ENCODE data around the gene ZNF837. TPM values are rescaled to one million over a fixed set of nuclear protein-coding genes. Genes with fewer than 3 reads are reported as not detected.

ZNF837 gene
- total RNA-seq: 0.89 and 2.4 TPM in 2 replicates

GRCh38 chr19:58380662-58381459 is at the start of gene ZNF837:
Gene ZNF837, minus strand, starts transcription at chr19:58381030. Its CDS starts 11,698 bp downstream, at chr19:58369332.

GRCh38 chr19:58408152-58409009 is 27.6 kb upstream of the ZNF837 start, which contains the start of gene ZNF584:
Gene ZNF584, plus strand, starts transcription at chr19:58408649. Its CDS starts 499 bp downstream, at chr19:58409148.

GRCh38 chr19:58395220-58395978 is 14.6 kb upstream of the ZNF837 start, which contains the start of gene RNF225:
Gene RNF225, plus strand, starts transcription at chr19:58395656. Its CDS starts 434 bp downstream, at chr19:58396090.

GRCh38 chr19:58386576-58387337 is 5.9 kb upstream of the ZNF837 start, which contains the start of gene RPS5:
Gene RPS5, plus strand, starts transcription at chr19:58387269. Its CDS starts 869 bp downstream, at chr19:58388138.

GRCh38 chr19:58362272-58362994 is 18.4 kb downstream of the ZNF837 start, which contains the start of gene ZNF497:
Gene ZNF497, minus strand, starts transcription at chr19:58362751. Its CDS starts 5,116 bp downstream, at chr19:58357635.

GRCh38 chr19:58352760-58353671 is 27.8 kb downstream of the ZNF837 start, which contains the start of gene A1BG:
Gene A1BG, minus strand, starts transcription at chr19:58353492. Its CDS starts 55 bp downstream, at chr19:58353437.

GRCh38 chr19:58326914-58327726 is 53.7 kb downstream of the ZNF837 start, which contains the start of gene ZSCAN22:
Gene ZSCAN22, plus strand, starts transcription at chr19:58326994. Its CDS starts 7,809 bp downstream, at chr19:58334803.

Other genes with a start within 250 kb of the ZNF837 start
- 5.7 and 5.9 TPM in 2 replicates for gene ZNF329, start 230.2 kb downstream of the ZNF837 start, total RNA-seq
- 14.6 and 16.8 TPM in 2 replicates for gene ZNF274, start 198.0 kb downstream of the ZNF837 start, total RNA-seq
- 37.2 and 43.0 TPM in 2 replicates for gene ZNF544, start 152.1 kb downstream of the ZNF837 start, total RNA-seq
- 3.7 and 4.2 TPM in 2 replicates for gene ZNF8, start 102.1 kb downstream of the ZNF837 start, total RNA-seq
- gene ERVK3-1, start 75.7 kb downstream of the ZNF837 start, total RNA-seq: 52.1 and 56.0 TPM in 2 replicates
- gene ZSCAN22, start 54.0 kb downstream of the ZNF837 start, total RNA-seq: 1.6 and 1.8 TPM in 2 replicates
- gene A1BG, start 27.5 kb downstream of the ZNF837 start, total RNA-seq: 56.7 and 57.5 TPM in 2 replicates
- gene ZNF497, start 18.3 kb downstream of the ZNF837 start, total RNA-seq: under 0.01 and 0.74 TPM in 2 replicates
- 2,682 and 2,963 TPM in 2 replicates for gene RPS5, start 6.2 kb upstream of the ZNF837 start, total RNA-seq
- not detected in 2 replicates for gene RNF225, start 14.6 kb upstream of the ZNF837 start, total RNA-seq
- gene ZNF584, start 27.6 kb upstream of the ZNF837 start, total RNA-seq: 8.2 and 13.1 TPM in 2 replicates
- gene ZNF132, start 59.1 kb upstream of the ZNF837 start, total RNA-seq: 2.1 and 3.0 TPM in 2 replicates
- 5.5 and 6.2 TPM in 2 replicates for gene ZNF324B, start 70.6 kb upstream of the ZNF837 start, total RNA-seq
- 7.7 and 9.1 TPM in 2 replicates for gene ZNF324, start 86.0 kb upstream of the ZNF837 start, total RNA-seq
- 8.0 and 9.4 TPM in 2 replicates for gene ZNF446, start 95.3 kb upstream of the ZNF837 start, total RNA-seq
- gene SLC27A5, start 131.0 kb upstream of the ZNF837 start, total RNA-seq: 15.2 and 18.3 TPM in 2 replicates
- 12.8 and 14.4 TPM in 2 replicates for gene ZBTB45, start 138.8 kb upstream of the ZNF837 start, total RNA-seq
- 474 and 516 TPM in 2 replicates for gene TRIM28, start 163.0 kb upstream of the ZNF837 start, total RNA-seq
- gene CHMP2A, start 174.1 kb upstream of the ZNF837 start, total RNA-seq: 120 and 121 TPM in 2 replicates
- gene UBE2M, start 177.6 kb upstream of the ZNF837 start, total RNA-seq: 27.2 and 47.9 TPM in 2 replicates
- 6.1 and 6.2 TPM in 2 replicates for gene MZF1, start 192.3 kb upstream of the ZNF837 start, total RNA-seq

Measured in bronchus fibroblast of lung (primary cell).